ENCODE results near the gene FBXO9. TPM values are rescaled to one million over a fixed set of nuclear protein-coding genes. Genes with fewer than 3 reads are reported as not detected.

The FBXO9 gene
- total RNA-seq, 1 donor from 2014 or later = 80.2 TPM

GRCh38 chr6:53055873-53056272, 9.3 kb upstream of the FBXO9 start:
- Histone ChIP-seq H3K27ac (ENCODE audit: low read depth, low read length) (no peak overlapping the region), H3K9me3 (ENCODE audit: insufficient read depth, low read depth, low read length) (no peaks in the 10 kb centered on the region), H3K4me1 (ENCODE audit: insufficient read depth, low read length) (peaks cover 13% of the 10 kb centered on the region), H4K20me1 (ENCODE audit: insufficient read depth, low read length) (no peaks in the 10 kb centered on the region), H3K27me3 (ENCODE audit: insufficient read depth, low read length) (no peaks in the 10 kb centered on the region), H2AFZ (ENCODE audit: low read depth, low read length) (no peak overlapping the region), H3K79me2 (ENCODE audit: insufficient read depth, low read length) (peaks cover 92% of the 10 kb centered on the region), H3K4me2 (ENCODE audit: low read length) (no peak overlapping the region), H3K9ac (ENCODE audit: low read length) (no peak overlapping the region), H3K4me3 (ENCODE audit: insufficient read depth, low read depth, low read length) (no peak overlapping the region), H3K36me3 (ENCODE audit: insufficient read depth, low read length) (no peaks in the 10 kb centered on the region)
- FAIRE-seq = no peak
- DNase-seq (ENCODE audit: low read depth) = no peak
- no peak for TF ChIP-seq CTCF (IDR thresholded peaks at IDR 0.05; ENCODE audit: insufficient read depth, low read depth, low read length)
- no peak for TF ChIP-seq EZH2 (IDR thresholded peaks at IDR 0.05; ENCODE audit: insufficient read depth, low read length)
- H3K9me3 Mint-ChIP-seq (ENCODE audit: unreplicated experiment) = no peaks in the 10 kb centered on the region
- no peak overlapping the region for H3K4me3 Mint-ChIP-seq (ENCODE audit: unreplicated experiment)
- no peak overlapping the region for H3K27ac Mint-ChIP-seq (ENCODE audit: unreplicated experiment)
- H3K27me3 Mint-ChIP-seq (ENCODE audit: low read depth, unreplicated experiment) = no peaks in the 10 kb centered on the region
- H3K4me1 Mint-ChIP-seq (ENCODE audit: low read depth, unreplicated experiment) = peaks cover 13% of the 10 kb centered on the region
- H3K36me3 Mint-ChIP-seq (ENCODE audit: low read depth, unreplicated experiment) = peaks cover 4% of the 10 kb centered on the region

GRCh38 chr6:53056273-53056672, 8.9 kb upstream of the FBXO9 start:
- H3K9ac ChIP-seq (ENCODE audit: low read length) = no peak overlapping the region
- TF ChIP-seq EZH2 (IDR thresholded peaks at IDR 0.05; ENCODE audit: insufficient read depth, low read length) (no peak), CTCF (IDR thresholded peaks at IDR 0.05; ENCODE audit: insufficient read depth, low read depth, low read length) (no peak)
- H3K36me3 Mint-ChIP-seq (ENCODE audit: low read depth, unreplicated experiment) = peaks cover 4% of the 10 kb centered on the region
- H3K4me1 ChIP-seq (ENCODE audit: insufficient read depth, low read length) = peaks cover 13% of the 10 kb centered on the region
- H3K4me3 ChIP-seq (ENCODE audit: insufficient read depth, low read depth, low read length) = no peak overlapping the region
- DNase-seq (ENCODE audit: low read depth) = no peak
- no peak overlapping the region for H2AFZ ChIP-seq (ENCODE audit: low read depth, low read length)
- FAIRE-seq = no peak
- no peak overlapping the region for H3K4me2 ChIP-seq (ENCODE audit: low read length)
- no peaks in the 10 kb centered on the region for H3K9me3 Mint-ChIP-seq (ENCODE audit: unreplicated experiment)
- no peaks in the 10 kb centered on the region for H3K27me3 Mint-ChIP-seq (ENCODE audit: low read depth, unreplicated experiment)
- H3K27ac ChIP-seq (ENCODE audit: low read depth, low read length) = no peak overlapping the region
- H4K20me1 ChIP-seq (ENCODE audit: insufficient read depth, low read length) = no peaks in the 10 kb centered on the region
- no peak overlapping the region for H3K27ac Mint-ChIP-seq (ENCODE audit: unreplicated experiment)
- H3K4me3 Mint-ChIP-seq (ENCODE audit: unreplicated experiment) = no peak overlapping the region
- peaks cover 94% of the 10 kb centered on the region for H3K79me2 ChIP-seq (ENCODE audit: insufficient read depth, low read length)
- no peaks in the 10 kb centered on the region for H3K36me3 ChIP-seq (ENCODE audit: insufficient read depth, low read length)
- no peaks in the 10 kb centered on the region for H3K9me3 ChIP-seq (ENCODE audit: insufficient read depth, low read depth, low read length)
- no peaks in the 10 kb centered on the region for H3K27me3 ChIP-seq (ENCODE audit: insufficient read depth, low read length)
- H3K4me1 Mint-ChIP-seq (ENCODE audit: low read depth, unreplicated experiment) = peaks cover 13% of the 10 kb centered on the region

GRCh38 chr6:53058388-53059195, 6.6 kb upstream of the FBXO9 start:
- peaks cover 13% of the 10 kb centered on the region for H3K4me1 Mint-ChIP-seq (ENCODE audit: low read depth, unreplicated experiment)
- H3K27me3 ChIP-seq (ENCODE audit: insufficient read depth, low read length) = no peaks in the 10 kb centered on the region
- no peaks in the 10 kb centered on the region for H3K9me3 ChIP-seq (ENCODE audit: insufficient read depth, low read depth, low read length)
- TF ChIP-seq EZH2 (IDR thresholded peaks at IDR 0.05; ENCODE audit: insufficient read depth, low read length) (no peak), CTCF (IDR thresholded peaks at IDR 0.05; ENCODE audit: insufficient read depth, low read depth, low read length) (no peak)
- H3K4me3 ChIP-seq (ENCODE audit: insufficient read depth, low read depth, low read length) = no peak overlapping the region
- peak overlapping the region; percentile 6 for H3K4me2 ChIP-seq (ENCODE audit: low read length)
- no peak overlapping the region for H3K27ac Mint-ChIP-seq (ENCODE audit: unreplicated experiment)
- H3K36me3 Mint-ChIP-seq (ENCODE audit: low read depth, unreplicated experiment) = no peaks in the 10 kb centered on the region
- H3K27ac ChIP-seq (ENCODE audit: low read depth, low read length) = no peak overlapping the region
- no peak overlapping the region for H2AFZ ChIP-seq (ENCODE audit: low read depth, low read length)
- no peak overlapping the region for H3K9ac ChIP-seq (ENCODE audit: low read length)
- peaks cover 78% of the 10 kb centered on the region for H3K79me2 ChIP-seq (ENCODE audit: insufficient read depth, low read length)
- DNase-seq (ENCODE audit: low read depth) = no peak
- H3K36me3 ChIP-seq (ENCODE audit: insufficient read depth, low read length) = no peaks in the 10 kb centered on the region
- H3K4me3 Mint-ChIP-seq (ENCODE audit: unreplicated experiment) = peak overlapping the region; percentile 97
- H3K4me1 ChIP-seq (ENCODE audit: insufficient read depth, low read length) = peaks cover 17% of the 10 kb centered on the region
- FAIRE-seq = no peak
- no peaks in the 10 kb centered on the region for H3K9me3 Mint-ChIP-seq (ENCODE audit: unreplicated experiment)
- no peaks in the 10 kb centered on the region for H4K20me1 ChIP-seq (ENCODE audit: insufficient read depth, low read length)
- H3K27me3 Mint-ChIP-seq (ENCODE audit: low read depth, unreplicated experiment) = no peaks in the 10 kb centered on the region
